ENCODE data around the gene PARVB. TPM values are rescaled to one million over a fixed set of nuclear protein-coding genes. Genes with fewer than 3 reads are reported as not detected.
"Not testable (repeated sequence)": the region's sequence is repeated elsewhere in the genome, so short reads cannot be mapped to it uniquely, and the experiment has no call there.

The PARVB gene
- total RNA-seq, 2 donors from 2014 or later, result 4.5 to 11.4 TPM

- Histone ChIP-seq H3K9ac (ENCODE audit: low read depth in 2 of 2, low read length in 2 of 2) (no peak overlapping the region), H3K27me3 (no peaks in the 10 kb centered on the region), H3K27ac (no peak overlapping the region), H3K36me3 (no peaks in the 10 kb centered on the region), H3K4me1 (no peaks in the 10 kb centered on the region), H3K4me3 (no peak overlapping the region), H3K9me3 (no peaks in the 10 kb centered on the region)
- intact Hi-C loops (cut with DNase I), result no loop called here
- no peak for DNase-seq
- no peak for TF ChIP-seq CTCF (IDR thresholded peaks at IDR 0.05)
These were observed 11.5 kb upstream of the PARVB start for GRCh38 chr22:44012591-44012990.

GRCh38 chr22:44014241-44014640, 9.9 kb upstream of the PARVB start:
- Histone ChIP-seq H3K4me1 (no peaks in the 10 kb centered on the region), H3K27me3 (no peaks in the 10 kb centered on the region), H3K4me3 (no peak overlapping the region), H3K9ac (ENCODE audit: low read depth in 2 of 2, low read length in 2 of 2) (no peak overlapping the region), H3K27ac (no peak overlapping the region), H3K36me3 (no peaks in the 10 kb centered on the region), H3K9me3 (no peaks in the 10 kb centered on the region)
- intact Hi-C loops (cut with DNase I), result no loop called here
- no peak for TF ChIP-seq CTCF (IDR thresholded peaks at IDR 0.05)
- no peak for DNase-seq

- H3K4me3 ChIP-seq; H3K9ac ChIP-seq (ENCODE audit: low read depth in 2 of 2, low read length in 2 of 2); H3K27me3 ChIP-seq; DNase-seq; H3K36me3 ChIP-seq; H3K9me3 ChIP-seq; H3K27ac ChIP-seq; intact Hi-C loops (cut with DNase I); H3K4me1 ChIP-seq: not testable (repeated sequence)
These were observed 7.5 kb upstream of the PARVB start for GRCh38 chr22:44016586-44016985.

GRCh38 chr22:44018594-44018993, 5.5 kb upstream of the PARVB start:
- TF ChIP-seq CTCF (IDR thresholded peaks at IDR 0.05), result no peak
- no peak for DNase-seq
- H3K36me3 ChIP-seq, result no peaks in the 10 kb centered on the region
- intact Hi-C loops (cut with DNase I), result no loop called here
- H3K9ac ChIP-seq (ENCODE audit: low read depth in 2 of 2, low read length in 2 of 2), result no peak overlapping the region
- no peaks in the 10 kb centered on the region for H3K27me3 ChIP-seq
- no peak overlapping the region for H3K27ac ChIP-seq
- no peak overlapping the region for H3K4me3 ChIP-seq
- no peaks in the 10 kb centered on the region for H3K9me3 ChIP-seq
- H3K4me1 ChIP-seq, result no peaks in the 10 kb centered on the region

GRCh38 chr22:44019416-44019815, 4.7 kb upstream of the PARVB start:
- no peaks in the 10 kb centered on the region for H3K9me3 ChIP-seq
- no peak overlapping the region for H3K9ac ChIP-seq (ENCODE audit: low read depth in 2 of 2, low read length in 2 of 2)
- no peak overlapping the region for H3K27ac ChIP-seq
- peaks cover 2% of the 10 kb centered on the region for H3K27me3 ChIP-seq
- intact Hi-C loops (cut with DNase I), result no loop called here
- no peaks in the 10 kb centered on the region for H3K36me3 ChIP-seq
- H3K4me3 ChIP-seq, result no peak overlapping the region
- H3K4me1 ChIP-seq, result no peaks in the 10 kb centered on the region
- TF ChIP-seq CTCF (IDR thresholded peaks at IDR 0.05), result no peak
- no peak for DNase-seq

GRCh38 chr22:44019846-44020245, 4.3 kb upstream of the PARVB start:
- intact Hi-C loops (cut with DNase I), result no loop called here
- Histone ChIP-seq H3K27me3 (peaks cover 4% of the 10 kb centered on the region), H3K36me3 (no peaks in the 10 kb centered on the region), H3K27ac (no peak overlapping the region), H3K4me3 (no peak overlapping the region), H3K4me1 (no peaks in the 10 kb centered on the region), H3K9ac (ENCODE audit: low read depth in 2 of 2, low read length in 2 of 2) (no peak overlapping the region), H3K9me3 (no peaks in the 10 kb centered on the region)
- no peak for TF ChIP-seq CTCF (IDR thresholded peaks at IDR 0.05)
- no peak for DNase-seq

Measured in colonic mucosa (tissue), 4 donors.